ENCODE measurements around the gene GAB1. TPM values are rescaled to one million over a fixed set of nuclear protein-coding genes. Genes with fewer than 3 reads are reported as not detected.

Gene GAB1
- total and polyA plus RNA-seq, 2 of the 8 experiments (the other 6 are each of a cell fraction or from before 2014, with no cell fraction given), result 6.8 to 21.3 TPM

GRCh38 chr4:143410015-143410414 lies 73.3 kb downstream of the GAB1 start (continued):
- no peak for TF ChIP-seq GABPA (IDR thresholded peaks at IDR 0.05; ENCODE audit: borderline replicate concordance, insufficient read depth, low read length)
- TF ChIP-seq, protein P1, sequence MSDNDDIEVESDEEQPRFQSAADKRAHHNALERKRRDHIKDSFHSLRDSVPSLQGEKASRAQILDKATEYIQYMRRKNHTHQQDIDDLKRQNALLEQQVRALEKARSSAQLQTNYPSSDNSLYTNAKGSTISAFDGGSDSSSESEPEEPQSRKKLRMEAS (IDR thresholded peaks at IDR 0.05), result no peak
